Endothelial cell of umbilical vein (primary cell): ENCODE results near the gene XPNPEP2. TPM values are rescaled to one million over a fixed set of nuclear protein-coding genes. Genes with fewer than 3 reads are reported as not detected.

ENCODE experiments used
- BruUV-seq: library from RNA; stranded (reverse); fragments of 400-500 nt; replicated peaks from 2 replicates; lab custom pipeline; 2021; lab: Mats Ljungman, UMichigan
- CTCF ChIA-PET: fragments of 300-600, 350-600 bp; sonication (Branson Sonifier 250); formaldehyde crosslinking; loops from one replicate; lab custom pipeline; 2021; ENCODE audit warnings: antibody characterized with exemption, inconsistent platforms; lab: Charles Lee
- POLR2A ChIA-PET: fragments of 300-600, 350-600 bp; sonication (Branson Sonifier 250); formaldehyde crosslinking; loops from one replicate; lab custom pipeline; 2021; ENCODE audit warnings: antibody characterized with exemption, inconsistent platforms; lab: Charles Lee
- DNase-seq: peaks from one replicate; pipeline ENCODE4 v3.0.0-alpha.2; 2011; ENCODE audit warnings: low read depth, low spot score
- FAIRE-seq: peaks from 2 replicates; lab custom pipeline; 2011; peaks lifted over from hg19 to GRCh38; lab: Jason Lieb, UNC
- H2AFZ ChIP-seq: 2 replicates; pipeline ENCODE4 v1.6.0; 2012; ENCODE audit warnings: low read depth, low read length, control low read depth, inconsistent platforms
- H3K27ac ChIP-seq: 2 replicates; pipeline ENCODE4 v1.5.1; 2011; ENCODE audit warnings: low read depth, mild to moderate bottlenecking, control low read depth, low read length, moderate library complexity; ENCODE audit not compliant: insufficient read depth
- H3K27me3 ChIP-seq, 2 experiments: 2 replicates each; pipeline versions ENCODE4 v1.6.0 to v1.6.1; 2011; ENCODE audit warnings: low read length in 2 of 2, mixed read lengths in 1 of 2; ENCODE audit not compliant: control insufficient read depth in 2 of 2, insufficient read depth in 2 of 2
- H3K36me3 ChIP-seq, 2 experiments: 2 replicates in 1 of 2; 3 replicates in 1 of 2; pipeline ENCODE4 v1.5.1; 2011; ENCODE audit warnings: low read length in 2 of 2, mild to moderate bottlenecking in 1 of 2, moderate library complexity in 1 of 2; ENCODE audit not compliant: control insufficient read depth in 2 of 2, insufficient read depth in 2 of 2; ENCODE audit errors: extremely low read depth in 1 of 2
- H3K4me1 ChIP-seq: 3 replicates; pipeline ENCODE4 v1.5.1; 2011; ENCODE audit warnings: mild to moderate bottlenecking, low read length; ENCODE audit not compliant: control insufficient read depth, insufficient read depth; ENCODE audit errors: extremely low read depth
- H3K4me2 ChIP-seq: 2 replicates; pipeline ENCODE4 v1.6.1; 2011; ENCODE audit warnings: low read length, control low read depth, mixed read lengths; ENCODE audit not compliant: insufficient read depth
- H3K4me3 ChIP-seq, 3 experiments: fragments of 200-600 bp in 1 of 3; sonication (generic), shearing (Covaris generic) in 1 of 3; replicated peaks in 1 of 3; 2 replicates each; pipeline ENCODE4 v1.5.1; 2011 to 2016; ENCODE audit warnings: control low read depth in 3 of 3, low read length in 3 of 3, mild to moderate bottlenecking in 2 of 3, inconsistent platforms in 1 of 3, low read depth in 1 of 3, moderate library complexity in 1 of 3; ENCODE audit not compliant: insufficient read depth in 1 of 3
- H3K79me2 ChIP-seq: 2 replicates; pipeline ENCODE4 v1.6.0; 2012; ENCODE audit warnings: low read length, inconsistent platforms; ENCODE audit not compliant: control insufficient read depth, insufficient read depth
- H3K9ac ChIP-seq: replicated peaks from 2 replicates; pipeline ENCODE3; 2011; ENCODE audit warnings: low read length, control low read depth; ENCODE audit not compliant: insufficient read depth; ENCODE audit errors: extremely low read depth
- H3K9me1 ChIP-seq: replicated peaks from 3 replicates; pipeline ENCODE4 v1.6.0; 2011; ENCODE audit warnings: mild to moderate bottlenecking, low read length; ENCODE audit not compliant: control insufficient read depth, insufficient read depth; ENCODE audit errors: extremely low read depth
- H3K9me3 ChIP-seq: replicated peaks from 2 replicates; pipeline ENCODE4 v1.5.1; 2012; ENCODE audit warnings: low read length, inconsistent platforms; ENCODE audit not compliant: control insufficient read depth, insufficient read depth
- H4K20me1 ChIP-seq: replicated peaks from 2 replicates; pipeline ENCODE3; 2011; ENCODE audit warnings: mild to moderate bottlenecking, low read length; ENCODE audit not compliant: control insufficient read depth, insufficient read depth; ENCODE audit errors: extremely low read depth
- EZH2 ChIP-seq: IDR thresholded peaks from 2 replicates; pipeline ENCODE4 v1.6.1; 2012; ENCODE audit warnings: borderline replicate concordance, low read depth, mild to moderate bottlenecking, moderate library complexity, low read length, inconsistent platforms; ENCODE audit not compliant: severe bottlenecking
- FOS ChIP-seq: IDR thresholded peaks from 2 replicates; pipeline ENCODE4 v1.6.1; 2011; ENCODE audit warnings: mild to moderate bottlenecking, low read length, moderate library complexity, borderline replicate concordance; ENCODE audit not compliant: insufficient read depth
- GATA2 ChIP-seq: IDR thresholded peaks from 2 replicates; pipeline ENCODE4 v1.7.0; 2011; ENCODE audit warnings: low read depth, mild to moderate bottlenecking, moderate library complexity, mixed read lengths, low read length; ENCODE audit not compliant: insufficient read length, insufficient read depth
- JUN ChIP-seq: IDR thresholded peaks from 2 replicates; pipeline ENCODE4 v1.6.1; 2011; ENCODE audit warnings: borderline replicate concordance, low read depth; ENCODE audit not compliant: insufficient read length, insufficient read depth
- MAX ChIP-seq: IDR thresholded peaks from 2 replicates; pipeline ENCODE4 v1.6.1; 2011; ENCODE audit not compliant: insufficient read depth, insufficient read length
- MYC ChIP-seq: IDR thresholded peaks from one replicate; pipeline ENCODE4 v1.6.1; 2011; ENCODE audit warnings: mild to moderate bottlenecking, low read depth, low read length
- POLR2A ChIP-seq: IDR thresholded peaks from 2 replicates; pipeline ENCODE4 v1.6.1; 2012; ENCODE audit warnings: low read depth, mild to moderate bottlenecking, control low read depth, low read length
- POLR2AphosphoS5 ChIP-seq: IDR thresholded peaks from 2 replicates; pipeline ENCODE4 v1.6.1; 2012; ENCODE audit warnings: low read depth, mild to moderate bottlenecking, control low read depth, low read length, moderate library complexity; ENCODE audit not compliant: insufficient read depth
- dilution Hi-C: fragments of 300-500 bp; cut with MboI; formaldehyde crosslinking; loops from one replicate; pipeline ENCODE4 v1.15.0; 2019; ENCODE audit warnings: low sequenced_read_pairs; ENCODE audit not compliant: extremely low pct_ligation_motif_present
- intact Hi-C: fragments of 100-400 bp; cut with micrococcal nuclease; formaldehyde crosslinking; loops from one replicate; pipeline ENCODE4 v1.10.0; 2022
- polyA plus RNA-seq, 4 experiments: library from polyadenylated mRNA; depleted of rRNA in 3 of 4; stranded (reverse) in 3 of 4; unstranded in 1 of 4; fragments of >200 nt; gene quantifications; 2 replicates each; pipeline versions ENCODE4 v1.2.1 to v1.2.3, GENCODE V29; 2011 to 2012; ENCODE audit warnings: missing spikeins in 1 of 4
- total RNA-seq: library from RNA; stranded (reverse); gene quantifications from 2 replicates; pipeline ENCODE4 v1.2.3, GENCODE V29; 2021
- TF ChIP-seq, protein P1 (sequence below), 2 donors: IDR thresholded peaks; 1 replicate in 1 of 2; 2 replicates in 1 of 2; pipeline ENCODE4 v1.5.1; 2011; ENCODE audit warnings: low read length in 2 of 2, mild to moderate bottlenecking in 2 of 2, moderate library complexity in 2 of 2, control low read depth in 1 of 2, inconsistent platforms in 1 of 2, low read depth in 1 of 2; ENCODE audit not compliant: insufficient read depth in 1 of 2; ENCODE audit errors: extremely low read depth in 1 of 2

XPNPEP2 gene
- total and polyA plus RNA-seq, 2 donors (not counting 3 experiments of a cell fraction or from before 2014, with no cell fraction given) = 0.04 TPM; not detected in 1

GRCh38 chrX:129786210-129786651 is 47.5 kb downstream of the XPNPEP2 start:
- DNase-seq = no peak
- intact Hi-C loops = no loop called here
- H3K36me3 ChIP-seq = no peaks in the 10 kb centered on the region
- no peaks in the 10 kb centered on the region for H3K4me1 ChIP-seq
- H3K9ac ChIP-seq = no peak overlapping the region
- H3K4me3 ChIP-seq = no peak overlapping the region
- H3K9me3 ChIP-seq = no peaks in the 10 kb centered on the region
- FAIRE-seq = no peak
- ChIA-PET POLR2A (no interaction called here), CTCF (no interaction called here)
- no peaks in the 10 kb centered on the region for H3K27me3 ChIP-seq
- no peak overlapping the region for H3K4me2 ChIP-seq
- no TSS peak for BruUV-seq
- no peak for TF ChIP-seq GATA2
- TF ChIP-seq, protein P1, sequence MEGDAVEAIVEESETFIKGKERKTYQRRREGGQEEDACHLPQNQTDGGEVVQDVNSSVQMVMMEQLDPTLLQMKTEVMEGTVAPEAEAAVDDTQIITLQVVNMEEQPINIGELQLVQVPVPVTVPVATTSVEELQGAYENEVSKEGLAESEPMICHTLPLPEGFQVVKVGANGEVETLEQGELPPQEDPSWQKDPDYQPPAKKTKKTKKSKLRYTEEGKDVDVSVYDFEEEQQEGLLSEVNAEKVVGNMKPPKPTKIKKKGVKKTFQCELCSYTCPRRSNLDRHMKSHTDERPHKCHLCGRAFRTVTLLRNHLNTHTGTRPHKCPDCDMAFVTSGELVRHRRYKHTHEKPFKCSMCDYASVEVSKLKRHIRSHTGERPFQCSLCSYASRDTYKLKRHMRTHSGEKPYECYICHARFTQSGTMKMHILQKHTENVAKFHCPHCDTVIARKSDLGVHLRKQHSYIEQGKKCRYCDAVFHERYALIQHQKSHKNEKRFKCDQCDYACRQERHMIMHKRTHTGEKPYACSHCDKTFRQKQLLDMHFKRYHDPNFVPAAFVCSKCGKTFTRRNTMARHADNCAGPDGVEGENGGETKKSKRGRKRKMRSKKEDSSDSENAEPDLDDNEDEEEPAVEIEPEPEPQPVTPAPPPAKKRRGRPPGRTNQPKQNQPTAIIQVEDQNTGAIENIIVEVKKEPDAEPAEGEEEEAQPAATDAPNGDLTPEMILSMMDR (IDR thresholded peaks at IDR 0.05; ENCODE audit: extremely low read depth in 1 of 2, insufficient read depth in 1 of 2, low read depth in 1 of 2, low read length in 2 of 2) = no peak
- TF ChIP-seq MYC = no peak
- TF ChIP-seq POLR2A = no peak
- TF ChIP-seq MAX = no peak
- TF ChIP-seq POLR2AphosphoS5 = no peak
- TF ChIP-seq FOS = no peak
- no peak for TF ChIP-seq EZH2
- TF ChIP-seq JUN = no peak
- dilution Hi-C loops = no loop called here
- no peak overlapping the region for H3K27ac ChIP-seq
- H3K9me1 ChIP-seq = no peaks in the 10 kb centered on the region
- H3K79me2 ChIP-seq = no peaks in the 10 kb centered on the region
- no peak overlapping the region for H2AFZ ChIP-seq
- no peaks in the 10 kb centered on the region for H4K20me1 ChIP-seq
